ENCODE results near the gene ANKRD28. TPM values are rescaled to one million over a fixed set of nuclear protein-coding genes. Genes with fewer than 3 reads are reported as not detected.

ANKRD28 gene
- total RNA-seq, 4 donors from 2014 or later = 97.1 to 121 (median 105) TPM

GRCh38 chr3:15657016-15657415 is 140.8 kb downstream of the ANKRD28 start:
- intact Hi-C loops (cut with DNase I; ENCODE audit: low total_unique reads) = no loop called here
- DNase-seq (no peak), ATAC-seq (no peak)
- no peak overlapping the region for H3K27ac ChIP-seq
- H3K36me3 ChIP-seq = no peaks in the 10 kb centered on the region
- in situ Hi-C loops (cut with MboI; ENCODE audit: low sequenced_read_pairs in 4 of 4) = no loop called here
- H3K4me3 ChIP-seq = no peak overlapping the region
- H3K27me3 ChIP-seq = no peaks in the 10 kb centered on the region
- TF ChIP-seq POLR2A (IDR thresholded peaks at IDR 0.05) (no peak), CTCF (IDR thresholded peaks at IDR 0.05 in 4 of 5, conservative IDR thresholded peaks at IDR 0.05 in 1 of 5) (no peak)
- H3K9me3 ChIP-seq = no peaks in the 10 kb centered on the region
- no peaks in the 10 kb centered on the region for H3K4me1 ChIP-seq

- no peaks in the 10 kb centered on the region for H3K4me1 ChIP-seq
- no peaks in the 10 kb centered on the region for H3K27me3 ChIP-seq
- no peak for TF ChIP-seq POLR2A (IDR thresholded peaks at IDR 0.05)
- TF ChIP-seq CTCF (IDR thresholded peaks at IDR 0.05 in 4 of 5, conservative IDR thresholded peaks at IDR 0.05 in 1 of 5) = no peak
- no peaks in the 10 kb centered on the region for H3K9me3 ChIP-seq
- in situ Hi-C loops (cut with MboI; ENCODE audit: low sequenced_read_pairs in 4 of 4) = no loop called here
- H3K36me3 ChIP-seq = no peaks in the 10 kb centered on the region
- intact Hi-C loops (cut with DNase I; ENCODE audit: low total_unique reads) = no loop called here
- no peak overlapping the region for H3K27ac ChIP-seq
- DNase-seq (no peak), ATAC-seq (no peak)
- H3K4me3 ChIP-seq = no peak overlapping the region
These were observed 141.4 kb downstream of the ANKRD28 start for GRCh38 chr3:15656342-15656741.

GRCh38 chr3:15654891-15655290 is 142.9 kb downstream of the ANKRD28 start:
- no peaks in the 10 kb centered on the region for H3K36me3 ChIP-seq
- no peak for TF ChIP-seq POLR2A (IDR thresholded peaks at IDR 0.05)
- TF ChIP-seq CTCF (IDR thresholded peaks at IDR 0.05 in 4 of 5, conservative IDR thresholded peaks at IDR 0.05 in 1 of 5) = no peak
- no peaks in the 10 kb centered on the region for H3K27me3 ChIP-seq
- ATAC-seq (no peak), DNase-seq (no peak)
- in situ Hi-C loops (cut with MboI; ENCODE audit: low sequenced_read_pairs in 4 of 4) (no loop called here), intact Hi-C loops (cut with DNase I; ENCODE audit: low total_unique reads) (no loop called here)
- no peak overlapping the region for H3K4me3 ChIP-seq
- H3K27ac ChIP-seq = no peak overlapping the region
- H3K4me1 ChIP-seq = no peaks in the 10 kb centered on the region
- no peaks in the 10 kb centered on the region for H3K9me3 ChIP-seq

GRCh38 chr3:15654127-15654526 is 143.7 kb downstream of the ANKRD28 start:
- intact Hi-C loops (cut with DNase I; ENCODE audit: low total_unique reads) (no loop called here), in situ Hi-C loops (cut with MboI; ENCODE audit: low sequenced_read_pairs in 4 of 4) (no loop called here)
- H3K9me3 ChIP-seq = no peaks in the 10 kb centered on the region
- H3K27me3 ChIP-seq = no peaks in the 10 kb centered on the region
- H3K27ac ChIP-seq = no peak overlapping the region
- no peak overlapping the region for H3K4me3 ChIP-seq
- TF ChIP-seq POLR2A (IDR thresholded peaks at IDR 0.05) = no peak
- TF ChIP-seq CTCF (IDR thresholded peaks at IDR 0.05 in 4 of 5, conservative IDR thresholded peaks at IDR 0.05 in 1 of 5) = no peak
- ATAC-seq (no peak), DNase-seq (no peak)
- no peaks in the 10 kb centered on the region for H3K36me3 ChIP-seq
- no peaks in the 10 kb centered on the region for H3K4me1 ChIP-seq

- intact Hi-C loops (cut with DNase I; ENCODE audit: low total_unique reads) = no loop called here
- ATAC-seq = no peak
These were observed 144.5 kb downstream of the ANKRD28 start for GRCh38 chr3:15653321-15653720.

More at GRCh38 chr3:15653321-15653720, 144.5 kb downstream of the ANKRD28 start:
- TF ChIP-seq POLR2A (IDR thresholded peaks at IDR 0.05) = no peak
- TF ChIP-seq CTCF (IDR thresholded peaks at IDR 0.05 in 4 of 5, conservative IDR thresholded peaks at IDR 0.05 in 1 of 5) = no peak
- no peaks in the 10 kb centered on the region for H3K9me3 ChIP-seq
- no peak for DNase-seq
- H3K36me3 ChIP-seq = no peaks in the 10 kb centered on the region
- in situ Hi-C loops (cut with MboI; ENCODE audit: low sequenced_read_pairs in 4 of 4) = no loop called here
- H3K4me3 ChIP-seq = no peak overlapping the region
- no peak overlapping the region for H3K27ac ChIP-seq
- peaks cover 0 to 3% of the 10 kb centered on the region in 2 donors for H3K4me1 ChIP-seq
- H3K27me3 ChIP-seq = no peaks in the 10 kb centered on the region

Data from gastrocnemius medialis (tissue), 4 donors.